Upper lobe of left lung (tissue), 4 donors: Measurements from ENCODE around the gene AGBL4.

Source experiments
- CTCF ChIP-seq, 6 experiments: fragments of 450-650 bp in 4 of 6; fragments of 200-600 bp in 2 of 6; sonication (generic) in 2 of 6; IDR thresholded peaks; one replicate each; pipeline ENCODE4 v1.5.1; 2016 to 2019; ENCODE audit warnings: antibody characterized with exemption in 6 of 6
- POLR2A ChIP-seq, 4 donors: fragments of 450-650 bp; IDR thresholded peaks; one replicate each; pipeline ENCODE4 v1.5.1; 2016 to 2017; ENCODE audit warnings: antibody characterized with exemption in 4 of 4, mild to moderate bottlenecking in 2 of 4
- POLR2AphosphoS5 ChIP-seq, 2 donors: sonication (generic); formaldehyde crosslinking; IDR thresholded peaks; one replicate each; pipeline ENCODE4 v1.5.1; 2017; ENCODE audit warnings: antibody characterized with exemption in 2 of 2

DNA sequence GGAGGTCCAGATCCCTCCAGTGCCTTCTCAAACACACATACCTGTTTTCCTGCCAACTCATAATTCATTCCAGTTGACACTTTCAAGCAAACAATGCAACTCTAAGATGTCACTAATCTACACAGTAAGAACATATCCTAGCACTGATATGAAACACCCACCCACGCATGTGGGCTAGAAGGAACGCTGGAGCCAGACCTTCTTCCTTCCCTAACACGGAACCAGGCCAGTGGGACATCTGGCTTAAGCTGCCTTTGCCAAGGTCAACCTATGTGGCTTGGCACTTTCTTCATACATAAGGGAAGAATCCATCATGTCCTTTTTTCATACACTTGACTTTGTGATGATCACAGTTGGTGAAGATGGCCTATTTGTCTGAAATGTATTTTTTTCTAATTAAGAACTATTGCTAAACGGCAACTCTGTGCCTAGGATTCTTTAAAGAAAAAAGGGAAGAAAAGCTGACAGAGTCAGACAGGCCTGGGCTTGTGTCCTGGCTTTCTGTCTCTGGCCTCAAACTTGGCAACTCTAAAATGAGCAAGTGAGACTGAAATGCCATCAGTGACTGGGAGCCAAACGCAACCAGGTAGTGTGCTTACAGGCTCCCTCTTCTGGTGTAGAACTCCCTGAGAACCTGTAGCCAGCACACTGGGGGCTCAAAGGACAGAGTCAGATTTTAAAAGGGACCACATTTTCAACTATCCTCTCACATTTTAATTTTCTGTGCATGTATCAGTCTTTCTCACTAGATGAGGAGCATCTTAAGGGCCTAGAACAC lies 1154.4 kb downstream of the AGBL4 start:
- TF ChIP-seq CTCF (IDR thresholded peaks at IDR 0.05) (no peak), POLR2A (IDR thresholded peaks at IDR 0.05) (no peak), POLR2AphosphoS5 (IDR thresholded peaks at IDR 0.05) (no peak)
